ENCODE results near the gene COLEC12. TPM values are rescaled to one million over a fixed set of nuclear protein-coding genes. Genes with fewer than 3 reads are reported as not detected.

Gene COLEC12
- total RNA-seq, 1 donor from 2014 or later = 70.0 TPM

GRCh38 chr18:306608-307255 is 193.8 kb downstream of the COLEC12 start:
- TF ChIP-seq CTCF (IDR thresholded peaks at IDR 0.05; ENCODE audit: unreplicated experiment) = no peak
- Mint-ChIP-seq H3K9me3 (peaks cover 4% of the 10 kb centered on the region), H3K27ac (no peak overlapping the region), H3K4me3 (no peak overlapping the region), H3K4me1 (no peaks in the 10 kb centered on the region), H3K27me3 (ENCODE audit: low read depth) (peaks cover 2% of the 10 kb centered on the region), H3K36me3 (no peaks in the 10 kb centered on the region)
- DNase-seq (ENCODE audit: low spot score in 2 of 2, unreplicated experiment in 2 of 2) = no peak

- Mint-ChIP-seq H3K36me3 (no peaks in the 10 kb centered on the region), H3K27ac (no peak overlapping the region), H3K4me1 (no peaks in the 10 kb centered on the region), H3K9me3 (peaks cover 4% of the 10 kb centered on the region), H3K27me3 (ENCODE audit: low read depth) (peaks cover 2% of the 10 kb centered on the region), H3K4me3 (no peak overlapping the region)
- TF ChIP-seq CTCF (IDR thresholded peaks at IDR 0.05; ENCODE audit: unreplicated experiment) = no peak
- DNase-seq (ENCODE audit: low spot score in 2 of 2, unreplicated experiment in 2 of 2) = no peak
Observed at GRCh38 chr18:305003-305501, 195.4 kb downstream of the COLEC12 start.

- Mint-ChIP-seq H3K27me3 (ENCODE audit: low read depth) (no peaks in the 10 kb centered on the region), H3K9me3 (no peaks in the 10 kb centered on the region), H3K4me1 (no peaks in the 10 kb centered on the region), H3K36me3 (no peaks in the 10 kb centered on the region), H3K4me3 (no peak overlapping the region), H3K27ac (no peak overlapping the region)
- TF ChIP-seq CTCF (IDR thresholded peaks at IDR 0.05; ENCODE audit: unreplicated experiment) = no peak
- DNase-seq (ENCODE audit: low spot score in 2 of 2, unreplicated experiment in 2 of 2) = no peak
Observed at GRCh38 chr18:303607-304006, 196.9 kb downstream of the COLEC12 start.

GRCh38 chr18:303011-303410 is 197.5 kb downstream of the COLEC12 start:
- Mint-ChIP-seq H3K4me3 (no peak overlapping the region), H3K27me3 (ENCODE audit: low read depth) (no peaks in the 10 kb centered on the region), H3K27ac (no peak overlapping the region), H3K9me3 (no peaks in the 10 kb centered on the region), H3K36me3 (no peaks in the 10 kb centered on the region), H3K4me1 (no peaks in the 10 kb centered on the region)
- no peak for TF ChIP-seq CTCF (IDR thresholded peaks at IDR 0.05; ENCODE audit: unreplicated experiment)
- no peak for DNase-seq (ENCODE audit: low spot score in 2 of 2, unreplicated experiment in 2 of 2)

- TF ChIP-seq CTCF (IDR thresholded peaks at IDR 0.05; ENCODE audit: unreplicated experiment) = no peak
- Mint-ChIP-seq H3K4me1 (no peaks in the 10 kb centered on the region), H3K4me3 (no peak overlapping the region)
Observed at GRCh38 chr18:302097-302496, 198.4 kb downstream of the COLEC12 start.

More at GRCh38 chr18:302097-302496, 198.4 kb downstream of the COLEC12 start:
- H3K36me3 Mint-ChIP-seq = no peaks in the 10 kb centered on the region
- no peak for DNase-seq (ENCODE audit: low spot score in 2 of 2, unreplicated experiment in 2 of 2)
- H3K27me3 Mint-ChIP-seq (ENCODE audit: low read depth) = no peaks in the 10 kb centered on the region
- H3K9me3 Mint-ChIP-seq = no peaks in the 10 kb centered on the region
- H3K27ac Mint-ChIP-seq = no peak overlapping the region

Measured in mesothelial cell of epicardium (in vitro differentiated cells).